ENCODE results near the gene LRCH4.

- TF ChIP-seq KLF16 (IDR thresholded peaks at IDR 0.05) (no peak), XRCC5 (IDR thresholded peaks at IDR 0.05; ENCODE audit: low read depth, low read length) (no peak), POLR2A (conservative IDR thresholded peaks at IDR 0.05) (no peak), SRF (CRISPR knock-in tag; IDR thresholded peaks at IDR 0.05) (no peak), SNRNP70 (optimal IDR thresholded peaks at IDR 0.05; ENCODE audit: low read depth, low read length) (no peak), NFE2 (IDR thresholded peaks at IDR 0.05; ENCODE audit: low read depth) (no peak), FOXM1 (IDR thresholded peaks at IDR 0.05; ENCODE audit: low read depth) (no peak), FOXM1 (CRISPR knock-in tag; IDR thresholded peaks at IDR 0.05; ENCODE audit: low read depth) (no peak), REST (IDR thresholded peaks at IDR 0.05; ENCODE audit: borderline replicate concordance) (no peak), REST (CRISPR knock-in tag; IDR thresholded peaks at IDR 0.05; ENCODE audit: low read depth) (no peak)
- TF ChIP-seq, protein P1, sequence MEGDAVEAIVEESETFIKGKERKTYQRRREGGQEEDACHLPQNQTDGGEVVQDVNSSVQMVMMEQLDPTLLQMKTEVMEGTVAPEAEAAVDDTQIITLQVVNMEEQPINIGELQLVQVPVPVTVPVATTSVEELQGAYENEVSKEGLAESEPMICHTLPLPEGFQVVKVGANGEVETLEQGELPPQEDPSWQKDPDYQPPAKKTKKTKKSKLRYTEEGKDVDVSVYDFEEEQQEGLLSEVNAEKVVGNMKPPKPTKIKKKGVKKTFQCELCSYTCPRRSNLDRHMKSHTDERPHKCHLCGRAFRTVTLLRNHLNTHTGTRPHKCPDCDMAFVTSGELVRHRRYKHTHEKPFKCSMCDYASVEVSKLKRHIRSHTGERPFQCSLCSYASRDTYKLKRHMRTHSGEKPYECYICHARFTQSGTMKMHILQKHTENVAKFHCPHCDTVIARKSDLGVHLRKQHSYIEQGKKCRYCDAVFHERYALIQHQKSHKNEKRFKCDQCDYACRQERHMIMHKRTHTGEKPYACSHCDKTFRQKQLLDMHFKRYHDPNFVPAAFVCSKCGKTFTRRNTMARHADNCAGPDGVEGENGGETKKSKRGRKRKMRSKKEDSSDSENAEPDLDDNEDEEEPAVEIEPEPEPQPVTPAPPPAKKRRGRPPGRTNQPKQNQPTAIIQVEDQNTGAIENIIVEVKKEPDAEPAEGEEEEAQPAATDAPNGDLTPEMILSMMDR (IDR thresholded peaks at IDR 0.05 in 2 of 3, conservative IDR thresholded peaks at IDR 0.05 in 1 of 3; ENCODE audit: insufficient read depth in 2 of 3, low read depth in 1 of 3, low read length in 3 of 3), result no peak
Measured at GRCh38 chr7:100577103-100577502, 8.8 kb downstream of the LRCH4 start.

All from K562 (cell line).